SK-N-DZ (cell line): ENCODE measurements around the gene SECTM1.

Experiments
- DNase-seq: peaks from one replicate; pipeline ENCODE4 v3.0.0-alpha.2; 2015; ENCODE audit warnings: low spot score

Gene SECTM1

DNA sequence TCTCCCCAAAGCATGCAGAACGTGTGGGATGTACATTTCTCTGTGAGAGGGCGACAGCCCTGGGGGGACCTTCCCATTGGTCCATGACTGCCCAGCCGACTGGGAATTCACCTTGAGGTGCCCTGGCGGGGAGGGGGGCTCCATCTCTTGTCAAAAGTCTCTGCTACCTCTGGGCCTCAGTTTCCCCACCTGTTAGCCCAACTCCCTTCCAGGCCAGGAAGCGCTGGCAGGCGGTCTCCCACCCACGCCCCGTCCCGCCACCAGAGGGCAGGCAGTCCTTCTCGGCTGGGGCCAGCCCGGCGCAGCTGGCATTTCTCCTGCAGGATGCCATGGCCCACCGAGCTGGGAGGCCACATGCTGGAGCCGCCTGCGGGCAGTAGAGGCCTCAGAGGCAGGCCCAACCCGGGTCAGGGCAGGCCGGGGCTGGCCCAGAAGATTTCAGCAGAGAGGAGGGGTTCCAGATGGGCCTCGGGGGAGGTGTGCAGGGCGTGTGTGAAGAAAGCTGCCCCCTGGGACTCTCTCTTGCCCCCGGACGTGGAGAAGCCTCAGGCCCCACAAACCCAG, 32.8 kb downstream of the SECTM1 start:
- DNase-seq = peak; percentile 67

GRCh38 chr17:82300228-82300627, 33.3 kb downstream of the SECTM1 start:
- DNase-seq = no peak

- no peak for DNase-seq
Observed at GRCh38 chr17:82299452-82299851, 34.1 kb downstream of the SECTM1 start.

DNA sequence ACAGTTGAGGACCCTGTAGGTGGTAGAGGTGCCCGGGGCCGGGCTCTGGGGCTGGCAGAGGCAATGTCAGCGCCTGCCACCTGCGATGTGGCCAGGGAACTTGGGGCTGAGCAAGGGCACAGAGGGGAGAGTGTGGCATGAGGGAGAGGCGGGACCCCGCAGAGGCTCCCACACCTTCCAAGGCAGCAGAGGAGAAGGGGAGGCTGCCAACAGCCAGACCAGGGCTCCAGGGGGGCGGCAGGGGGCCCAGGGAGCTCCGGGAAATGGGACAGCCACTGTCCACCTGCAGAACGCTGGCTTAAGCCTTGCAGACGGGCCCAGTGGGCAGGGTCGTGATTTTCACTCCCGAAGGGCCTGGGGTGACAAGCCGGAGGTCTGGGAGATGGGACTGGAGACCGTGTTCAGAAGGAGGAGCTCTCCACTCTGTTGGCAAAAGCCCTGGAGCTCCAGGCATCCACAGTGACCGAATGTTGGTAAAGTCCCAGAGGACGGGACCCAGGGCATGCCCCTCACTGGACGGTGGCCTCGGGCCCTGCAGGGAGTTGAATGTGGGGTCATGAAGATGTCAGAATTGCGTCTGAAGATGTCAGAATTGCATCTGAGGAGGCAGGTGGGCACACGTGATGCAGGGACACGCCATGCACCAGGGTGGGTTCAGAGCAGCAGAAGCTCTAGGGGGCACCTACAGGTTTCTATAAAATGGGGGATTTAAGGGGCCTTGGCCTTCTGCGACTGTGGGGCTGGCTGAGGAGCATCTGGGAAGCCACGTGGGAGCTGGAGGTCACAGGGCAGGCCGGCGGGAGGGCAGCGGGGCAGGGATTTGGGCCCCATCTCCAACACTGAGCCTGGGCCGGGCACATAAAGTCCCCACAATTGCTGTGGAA, 34.8 kb downstream of the SECTM1 start:
- no peak for DNase-seq

- no peak for DNase-seq
Observed at GRCh38 chr17:82297714-82298537, 35.6 kb downstream of the SECTM1 start.

DNA sequence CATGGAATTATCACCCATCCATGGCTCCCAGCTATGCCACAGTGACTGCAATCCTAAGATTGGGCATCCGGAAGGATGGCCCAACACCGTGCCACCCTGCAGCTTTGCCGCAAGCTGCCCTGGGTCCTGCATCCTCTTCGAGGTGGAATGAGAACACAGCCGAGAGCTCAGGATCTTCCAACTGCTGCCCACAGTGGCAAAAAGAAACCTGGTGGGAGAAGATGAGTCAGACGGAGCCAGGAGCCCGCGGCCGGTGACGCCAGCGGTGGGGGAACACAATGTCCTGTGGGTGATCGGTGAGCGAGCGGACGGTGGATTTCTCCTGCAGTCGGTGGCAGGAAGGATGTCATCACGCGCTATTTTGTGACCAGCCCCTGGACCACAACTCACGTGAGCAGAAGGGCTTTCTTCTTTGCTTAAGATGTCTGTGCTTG, 36.3 kb downstream of the SECTM1 start:
- no peak for DNase-seq

GRCh38 chr17:82296511-82297279, 36.9 kb downstream of the SECTM1 start:
- DNase-seq = no peak

- no peak for DNase-seq
Observed at GRCh38 chr17:82295472-82295814, 38.1 kb downstream of the SECTM1 start.

DNA sequence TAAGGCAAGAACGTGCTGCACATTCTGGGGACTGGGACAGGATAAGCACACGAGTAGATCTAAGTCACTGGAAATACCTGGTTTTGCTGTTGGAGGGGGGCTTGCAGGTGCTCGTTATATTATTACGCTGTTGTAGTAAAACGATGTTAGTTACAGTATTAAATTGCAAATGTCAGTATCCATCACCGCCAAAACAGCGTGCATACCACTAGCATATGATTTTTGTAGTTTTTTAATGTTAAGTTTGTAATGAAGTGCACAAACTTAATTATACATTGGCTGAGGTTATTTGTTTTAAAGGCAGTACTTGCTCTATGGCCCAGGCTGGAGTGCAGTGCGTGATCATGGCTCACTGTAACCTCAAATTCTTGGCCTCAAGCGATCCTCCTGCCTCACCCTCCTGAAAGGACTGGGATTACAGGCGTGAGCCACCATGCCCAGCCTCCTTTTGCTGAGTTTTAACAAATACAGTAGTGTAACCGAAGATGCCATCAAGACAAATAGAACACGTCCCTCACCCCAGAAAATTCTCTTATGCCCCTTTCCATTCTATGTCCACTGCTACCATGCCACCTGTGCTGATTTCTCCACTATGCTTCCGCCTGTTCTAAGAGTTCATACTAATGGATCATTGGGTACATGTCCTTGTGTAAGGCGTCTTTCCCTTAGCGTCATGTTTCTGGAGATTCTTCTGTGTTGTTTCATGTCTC, 39.3 kb downstream of the SECTM1 start:
- DNase-seq = no peak

- peak; percentile 100 for DNase-seq
Observed at GRCh38 chr17:82292251-82293154, 41.1 kb downstream of the SECTM1 start.

- DNase-seq = no peak
Observed at GRCh38 chr17:82291582-82292250, 41.9 kb downstream of the SECTM1 start.

GRCh38 chr17:82287868-82288801, 45.4 kb downstream of the SECTM1 start:
- peak; percentile 93 for DNase-seq

GRCh38 chr17:82287013-82287867, 46.3 kb downstream of the SECTM1 start:
- no peak for DNase-seq

DNA sequence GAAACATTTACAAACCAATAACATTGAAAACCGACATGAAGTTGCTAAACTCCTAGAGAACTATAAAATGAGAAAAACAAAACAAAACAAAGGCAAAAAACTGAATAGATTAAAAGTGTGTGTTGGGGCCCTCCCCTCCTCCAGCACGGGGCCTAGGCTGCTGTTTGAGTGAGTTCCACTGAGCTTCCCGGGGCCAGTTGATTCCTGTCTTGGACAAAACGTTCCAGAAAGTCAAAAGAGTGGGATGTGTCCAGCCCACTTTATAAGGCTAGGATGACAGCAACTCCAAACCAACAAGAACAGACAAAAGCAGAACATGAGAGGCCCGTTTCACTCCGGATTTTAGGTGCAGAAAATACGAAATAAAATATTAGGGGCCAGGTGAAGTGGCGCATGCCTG, 48.4 kb downstream of the SECTM1 start:
- DNase-seq = no peak

GRCh38 chr17:82283208-82283749, 50.3 kb downstream of the SECTM1 start:
- no peak for DNase-seq

GRCh38 chr17:82282239-82283207, 51.0 kb downstream of the SECTM1 start:
- DNase-seq = no peak
